ENCODE data around the gene MAPK4.
"Not testable (repeated sequence)": the region's sequence is repeated elsewhere in the genome, so short reads cannot be mapped to it uniquely, and the experiment has no call there.

Gene MAPK4

GRCh38 chr18:50559752-50560680 is at the start of gene MAPK4:
MAPK4 (plus strand) TSS chr18:50560087; CDS start chr18:50663959, 103,872 bp downstream.
- H3K27me3 ChIP-seq (ENCODE audit: low read length): 0 out of 2 replicates have a peak, but pooled peaks cover 2% of the 10 kb centered on the region
- no peaks in the 10 kb centered on the region for H3K79me2 ChIP-seq (ENCODE audit: insufficient read depth, low read length)
- TF ChIP-seq CTCF (IDR thresholded peaks at IDR 0.05; ENCODE audit: insufficient read depth, low read length, poor library complexity, severe bottlenecking) (no peak), EZH2phosphoT487 (conservative IDR thresholded peaks at IDR 0.05; ENCODE audit: low read length) (no peak)
- H3K4me3 ChIP-seq (ENCODE audit: insufficient read depth, low read length, poor library complexity, severe bottlenecking): no peak within 1 kb of the TSS
- H4K20me1 ChIP-seq (ENCODE audit: low read depth, low read length): no peaks in the 10 kb centered on the region
- H3K27ac ChIP-seq (ENCODE audit: low read depth, low read length): no peak within 1 kb of the TSS
- no peak within 1 kb of the TSS for H3K4me2 ChIP-seq (ENCODE audit: low read depth, low read length, poor library complexity, severe bottlenecking)
- H3K9me3 ChIP-seq (ENCODE audit: insufficient read depth, low read length): no peaks in the 10 kb centered on the region
- no peaks in the 10 kb centered on the region for H3F3A ChIP-seq (ENCODE audit: insufficient read depth)
- H3K36me3 ChIP-seq (ENCODE audit: low read length): no peaks in the 10 kb centered on the region
- H3K9ac ChIP-seq (ENCODE audit: low read length): no peak within 1 kb of the TSS
- no peaks in the 10 kb centered on the region for H3K9me2 ChIP-seq (replicated peaks; ENCODE audit: insufficient read depth, low read length)
- H2AFZ ChIP-seq (ENCODE audit: low read depth, low read length, severe bottlenecking): no peak within 1 kb of the TSS

GRCh38 chr18:50517277-50517676 is 42.6 kb upstream of the MAPK4 start:
- H3K27ac ChIP-seq (ENCODE audit: low read depth, low read length); H3K9me2 ChIP-seq (replicated peaks; ENCODE audit: insufficient read depth, low read length): not testable (repeated sequence)

GRCh38 chr18:50518787-50519546 is 40.9 kb upstream of the MAPK4 start:
- TF ChIP-seq CTCF (IDR thresholded peaks at IDR 0.05; ENCODE audit: insufficient read depth, low read length, poor library complexity, severe bottlenecking): no peak
- TF ChIP-seq EZH2phosphoT487 (conservative IDR thresholded peaks at IDR 0.05; ENCODE audit: low read length): no peak
- no peak overlapping the region for H3K27ac ChIP-seq (ENCODE audit: low read depth, low read length)
- H3K4me3 ChIP-seq (ENCODE audit: insufficient read depth, low read length, poor library complexity, severe bottlenecking): no peak overlapping the region
- no peak overlapping the region for H2AFZ ChIP-seq (ENCODE audit: low read depth, low read length, severe bottlenecking)
- H3K79me2 ChIP-seq (ENCODE audit: insufficient read depth, low read length): no peaks in the 10 kb centered on the region
- no peaks in the 10 kb centered on the region for H3K27me3 ChIP-seq (ENCODE audit: low read length)
- no peaks in the 10 kb centered on the region for H3K9me2 ChIP-seq (replicated peaks; ENCODE audit: insufficient read depth, low read length)
- no peaks in the 10 kb centered on the region for H4K20me1 ChIP-seq (ENCODE audit: low read depth, low read length)
- H3K36me3 ChIP-seq (ENCODE audit: low read length): no peaks in the 10 kb centered on the region
- H3K9ac ChIP-seq (ENCODE audit: low read length): no peak overlapping the region
- H3K9me3 ChIP-seq (ENCODE audit: insufficient read depth, low read length): no peaks in the 10 kb centered on the region
- H3K4me2 ChIP-seq (ENCODE audit: low read depth, low read length, poor library complexity, severe bottlenecking): no peak overlapping the region
- H3F3A ChIP-seq (ENCODE audit: insufficient read depth): no peaks in the 10 kb centered on the region

More at GRCh38 chr18:50517277-50517676, 42.6 kb upstream of the MAPK4 start:
- H3K79me2 ChIP-seq (ENCODE audit: insufficient read depth, low read length); H3K4me3 ChIP-seq (ENCODE audit: insufficient read depth, low read length, poor library complexity, severe bottlenecking); H4K20me1 ChIP-seq (ENCODE audit: low read depth, low read length); H3K4me2 ChIP-seq (ENCODE audit: low read depth, low read length, poor library complexity, severe bottlenecking); H3K9ac ChIP-seq (ENCODE audit: low read length); H3K9me3 ChIP-seq (ENCODE audit: insufficient read depth, low read length); H3K36me3 ChIP-seq (ENCODE audit: low read length); H2AFZ ChIP-seq (ENCODE audit: low read depth, low read length, severe bottlenecking); H3K27me3 ChIP-seq (ENCODE audit: low read length); H3F3A ChIP-seq (ENCODE audit: insufficient read depth): not testable (repeated sequence)

Data from SU-DHL-6 (cell line).